Loucy (cell line): ENCODE results near the gene BANP.

Experiments
- EZH2phosphoT487 ChIP-seq: fragments of 200-600 bp; IDR thresholded peaks from 2 replicates; pipeline ENCODE4 v1.6.1; 2018; ENCODE audit warnings: antibody characterized with exemption, mild to moderate bottlenecking, moderate library complexity, borderline replicate concordance
- TF ChIP-seq, protein P1 (sequence below): fragments of 200-600 bp; sonication (generic); conservative IDR thresholded peaks from 2 replicates; pipeline ENCODE4 v1.5.1; 2014; ENCODE audit warnings: mild to moderate bottlenecking, antibody characterized with exemption, low read length

DNA sequence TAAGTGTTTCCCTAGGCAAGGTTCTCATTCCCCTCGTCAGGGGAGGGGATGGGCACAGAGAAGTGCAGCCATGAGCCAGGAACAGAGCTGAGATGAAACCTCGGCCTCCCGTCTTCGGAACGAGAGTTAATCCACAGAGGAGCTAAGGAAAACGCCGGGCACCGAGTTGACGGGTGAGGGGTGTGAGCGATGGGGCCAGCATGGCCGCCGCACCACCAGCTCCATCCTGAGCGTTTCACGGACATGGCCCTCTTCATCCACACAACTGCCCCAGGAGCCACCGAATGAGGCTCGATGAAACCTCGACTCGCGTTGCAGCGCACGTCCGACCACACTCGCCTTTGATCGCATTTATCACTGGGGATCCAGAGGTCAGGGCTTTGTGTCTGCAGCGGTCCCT, 36.4 kb upstream of the BANP start:
- TF ChIP-seq, protein P1, sequence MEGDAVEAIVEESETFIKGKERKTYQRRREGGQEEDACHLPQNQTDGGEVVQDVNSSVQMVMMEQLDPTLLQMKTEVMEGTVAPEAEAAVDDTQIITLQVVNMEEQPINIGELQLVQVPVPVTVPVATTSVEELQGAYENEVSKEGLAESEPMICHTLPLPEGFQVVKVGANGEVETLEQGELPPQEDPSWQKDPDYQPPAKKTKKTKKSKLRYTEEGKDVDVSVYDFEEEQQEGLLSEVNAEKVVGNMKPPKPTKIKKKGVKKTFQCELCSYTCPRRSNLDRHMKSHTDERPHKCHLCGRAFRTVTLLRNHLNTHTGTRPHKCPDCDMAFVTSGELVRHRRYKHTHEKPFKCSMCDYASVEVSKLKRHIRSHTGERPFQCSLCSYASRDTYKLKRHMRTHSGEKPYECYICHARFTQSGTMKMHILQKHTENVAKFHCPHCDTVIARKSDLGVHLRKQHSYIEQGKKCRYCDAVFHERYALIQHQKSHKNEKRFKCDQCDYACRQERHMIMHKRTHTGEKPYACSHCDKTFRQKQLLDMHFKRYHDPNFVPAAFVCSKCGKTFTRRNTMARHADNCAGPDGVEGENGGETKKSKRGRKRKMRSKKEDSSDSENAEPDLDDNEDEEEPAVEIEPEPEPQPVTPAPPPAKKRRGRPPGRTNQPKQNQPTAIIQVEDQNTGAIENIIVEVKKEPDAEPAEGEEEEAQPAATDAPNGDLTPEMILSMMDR = no peak
- TF ChIP-seq EZH2phosphoT487 = no peak
